ENCODE data around the gene UTS2B.

The UTS2B gene, protein sequence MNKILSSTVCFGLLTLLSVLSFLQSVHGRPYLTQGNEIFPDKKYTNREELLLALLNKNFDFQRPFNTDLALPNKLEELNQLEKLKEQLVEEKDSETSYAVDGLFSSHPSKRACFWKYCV

DNA sequence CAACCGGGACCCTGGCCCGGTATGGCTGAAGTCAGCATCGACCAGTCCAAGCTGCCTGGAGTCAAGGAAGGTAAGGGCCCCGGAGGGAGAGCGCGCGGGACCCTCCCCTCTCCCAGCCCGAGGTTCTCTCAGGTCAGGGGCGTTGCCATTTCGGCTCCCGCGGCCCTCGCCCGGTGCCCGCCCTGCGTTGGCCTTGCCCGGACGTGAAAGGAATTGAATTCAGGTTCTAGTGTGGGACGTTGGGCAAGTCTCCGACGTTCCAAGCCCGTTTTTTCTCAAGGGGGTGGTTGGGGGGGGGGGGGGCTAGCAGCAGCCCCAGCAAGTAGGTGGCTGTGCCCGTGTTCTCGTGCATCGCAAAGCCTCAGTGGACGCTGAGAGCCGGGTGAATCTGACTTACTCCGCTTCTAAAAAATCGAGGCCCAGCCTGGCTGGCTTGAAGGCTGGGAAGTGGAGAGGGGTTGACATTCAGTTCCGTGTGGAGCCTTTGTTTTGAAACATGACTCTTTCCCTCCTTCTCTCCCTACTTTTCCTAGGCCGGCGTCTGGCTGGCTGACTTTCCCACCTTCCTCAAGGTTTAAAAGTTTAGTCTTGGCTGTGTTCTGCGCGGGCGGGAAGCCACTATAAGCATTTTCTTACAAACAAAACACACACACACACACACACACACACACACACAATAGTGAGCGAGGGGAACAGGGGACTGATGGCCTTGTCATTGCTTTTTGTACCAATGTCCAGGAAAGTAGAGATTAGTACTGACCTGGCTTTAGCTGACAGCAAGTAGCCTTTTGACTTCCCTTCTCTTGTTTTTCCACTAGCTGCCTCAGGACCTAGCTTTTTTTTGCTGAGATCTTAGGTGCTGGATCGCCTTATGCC lies at the start of gene UTS2B:
TSS of gene UTS2B (minus strand) at position 873 of the 876 bp plus-strand sequence. CDS start 48,337 bp downstream, outside the sequence.
- DNase-seq (ENCODE audit: extremely low read depth in 1 of 2, low read depth in 1 of 2) = no peak

DNA sequence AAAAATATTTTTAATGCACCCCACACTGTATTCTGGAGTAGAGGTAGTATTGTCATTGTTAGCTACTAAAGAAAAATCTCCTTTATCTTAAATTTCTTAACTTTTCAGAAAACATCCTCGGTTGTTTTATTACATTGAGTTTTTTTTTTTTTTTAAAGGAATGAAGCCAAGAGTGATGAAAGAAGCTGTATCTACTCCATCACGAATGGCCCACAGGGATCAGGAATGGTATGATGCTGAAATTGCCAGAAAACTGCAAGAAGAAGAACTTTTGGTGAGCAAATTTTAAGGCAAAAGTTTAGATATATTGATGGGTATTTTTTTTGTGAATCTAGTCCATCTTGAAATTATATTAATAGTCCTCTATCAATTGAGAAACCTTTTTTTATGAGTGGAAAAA lies 49.7 kb upstream of the UTS2B start:
- no peak for DNase-seq (ENCODE audit: extremely low read depth in 1 of 2, low read depth in 1 of 2)

DNA sequence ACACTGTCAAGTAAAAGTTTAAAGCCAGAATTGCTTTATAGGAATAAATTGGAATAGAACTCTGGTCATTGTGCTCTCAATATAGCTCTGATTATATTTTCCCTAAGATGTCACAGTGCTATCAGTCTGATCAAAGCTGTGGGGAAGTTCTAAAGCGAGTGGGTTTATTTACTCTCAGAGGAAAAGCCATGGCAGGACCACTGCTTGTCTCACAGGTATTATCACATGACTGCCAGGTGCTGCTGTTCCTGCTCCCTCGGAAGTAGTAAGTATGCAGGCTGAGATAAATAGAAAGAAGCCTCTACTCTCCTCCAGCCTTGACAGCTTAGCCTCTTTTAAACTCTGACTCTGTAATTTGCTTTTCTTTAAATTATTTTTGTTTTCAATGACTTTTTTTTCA lies 49.1 kb upstream of the UTS2B start:
- DNase-seq (ENCODE audit: extremely low read depth in 1 of 2, low read depth in 1 of 2) = no peak

DNA sequence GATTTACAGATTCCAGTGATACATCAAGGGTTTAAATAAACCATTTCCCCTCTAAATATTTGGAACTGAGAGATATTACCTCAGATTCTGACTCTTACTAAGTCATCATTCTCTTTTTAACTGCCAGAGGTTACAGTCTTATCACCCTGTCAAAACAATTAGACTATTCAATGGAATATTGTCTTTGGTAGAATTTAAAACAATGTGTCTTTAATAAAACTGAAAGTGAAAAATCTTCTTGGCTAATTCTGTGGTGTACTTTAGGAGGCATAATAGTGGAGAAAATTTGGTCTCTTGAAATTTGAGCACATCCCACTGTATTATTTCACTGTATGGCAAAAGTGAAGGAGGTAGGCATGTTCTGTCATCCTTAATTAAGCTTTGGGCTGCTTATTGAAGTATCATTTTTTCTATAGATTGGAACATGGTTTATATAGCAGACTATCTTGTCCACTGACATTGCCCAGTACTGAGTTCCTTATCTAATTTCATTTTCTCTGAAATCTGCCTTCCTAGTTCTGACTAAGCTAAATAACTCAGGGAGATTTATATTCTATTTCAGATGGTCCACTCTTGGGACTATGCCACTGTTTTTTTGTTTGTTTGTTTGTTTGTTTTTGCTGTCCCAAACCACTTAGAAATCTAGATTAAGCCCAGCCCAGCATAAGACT lies 48.0 kb upstream of the UTS2B start:
- no peak for DNase-seq (ENCODE audit: extremely low read depth in 1 of 2, low read depth in 1 of 2)

DNA sequence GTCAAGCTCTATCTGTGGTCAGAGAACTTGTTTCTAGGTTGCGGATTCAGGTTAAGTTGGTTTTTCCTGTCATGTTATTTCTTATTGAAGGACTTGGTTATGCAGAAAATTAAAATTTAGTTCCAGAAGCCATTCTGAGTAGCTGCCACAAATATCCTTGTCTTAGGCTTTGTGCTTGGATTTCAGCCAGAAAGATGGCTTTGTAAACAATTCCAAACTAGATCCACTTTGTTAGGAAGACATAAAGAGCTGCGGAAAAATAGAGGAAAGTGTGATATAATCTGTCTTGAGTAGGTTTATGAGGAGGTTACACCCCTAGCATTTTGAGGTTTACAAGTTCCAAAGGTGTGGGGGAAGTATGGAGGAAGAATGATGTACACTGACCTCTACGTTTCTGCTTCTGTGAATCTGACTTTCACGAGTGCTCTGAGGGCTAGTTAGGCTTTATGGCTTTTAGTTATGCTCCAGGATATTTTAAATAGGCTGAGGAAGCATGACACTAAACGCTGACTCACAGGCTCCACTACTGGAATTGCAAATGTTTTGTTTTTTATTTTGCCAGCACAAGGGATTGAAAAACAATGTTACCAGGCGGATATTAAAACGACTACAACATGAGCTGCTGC lies 46.3 kb upstream of the UTS2B start:
- no peak for DNase-seq (ENCODE audit: extremely low read depth in 1 of 2, low read depth in 1 of 2)

DNA sequence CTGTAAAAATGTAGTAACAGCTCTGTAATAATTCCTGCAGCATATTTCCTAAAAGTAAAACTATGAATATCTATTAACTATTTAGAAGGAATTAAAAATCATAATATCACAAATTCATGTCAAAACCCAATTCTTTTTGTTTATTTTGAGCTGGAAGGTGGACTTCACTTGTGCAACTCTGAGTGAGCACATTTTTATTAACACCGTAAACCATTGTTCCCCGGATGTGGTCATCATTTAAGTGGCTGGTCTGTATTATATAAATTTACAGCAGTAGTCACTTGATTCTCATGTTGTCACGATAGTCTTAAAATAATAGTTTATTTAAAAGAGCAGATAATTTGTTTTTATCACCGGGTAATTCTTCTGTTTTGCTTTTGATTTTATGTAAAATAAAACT lies 43.0 kb upstream of the UTS2B start:
- DNase-seq (ENCODE audit: extremely low read depth in 1 of 2, low read depth in 1 of 2) = no peak

DNA sequence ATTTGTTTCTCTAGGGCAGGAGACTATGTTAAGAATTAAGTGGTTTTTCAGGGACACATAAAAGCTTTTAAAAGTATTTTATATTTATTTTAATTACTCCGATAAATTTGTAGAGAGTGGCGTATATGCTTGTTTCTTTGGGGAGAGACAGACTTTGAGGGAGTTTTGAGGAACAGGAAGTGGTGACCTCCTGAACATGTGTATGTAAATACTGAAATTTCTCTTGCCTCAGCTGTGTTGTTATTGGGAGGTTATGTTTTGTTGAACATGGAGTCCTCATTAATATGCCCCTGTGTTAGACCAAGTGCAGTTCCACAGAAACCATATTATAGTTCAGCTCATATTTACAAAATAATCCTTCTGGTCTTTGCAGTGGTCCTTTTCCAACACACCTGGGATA lies 41.8 kb upstream of the UTS2B start:
- DNase-seq (ENCODE audit: extremely low read depth in 1 of 2, low read depth in 1 of 2) = no peak

DNA sequence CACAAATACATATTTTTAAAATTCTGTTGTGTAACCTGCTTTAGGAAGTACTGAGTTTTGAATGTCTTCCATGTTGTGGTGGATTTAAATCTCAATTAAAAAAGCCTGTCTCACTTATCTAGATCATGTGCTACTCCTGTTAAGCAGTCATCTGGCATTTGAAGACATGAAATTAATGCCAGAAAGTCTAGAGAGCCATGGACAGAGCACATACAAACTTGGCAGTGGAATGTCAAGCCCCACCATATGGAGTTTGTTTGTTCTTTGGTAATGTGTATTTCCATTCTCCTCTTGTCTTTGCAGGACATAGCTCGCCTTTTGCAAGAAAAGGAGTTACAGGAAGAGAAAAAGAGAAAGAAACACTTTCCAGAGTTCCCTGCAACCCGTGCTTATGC lies 39.3 kb upstream of the UTS2B start:
- no peak for DNase-seq (ENCODE audit: extremely low read depth in 1 of 2, low read depth in 1 of 2)

DNA sequence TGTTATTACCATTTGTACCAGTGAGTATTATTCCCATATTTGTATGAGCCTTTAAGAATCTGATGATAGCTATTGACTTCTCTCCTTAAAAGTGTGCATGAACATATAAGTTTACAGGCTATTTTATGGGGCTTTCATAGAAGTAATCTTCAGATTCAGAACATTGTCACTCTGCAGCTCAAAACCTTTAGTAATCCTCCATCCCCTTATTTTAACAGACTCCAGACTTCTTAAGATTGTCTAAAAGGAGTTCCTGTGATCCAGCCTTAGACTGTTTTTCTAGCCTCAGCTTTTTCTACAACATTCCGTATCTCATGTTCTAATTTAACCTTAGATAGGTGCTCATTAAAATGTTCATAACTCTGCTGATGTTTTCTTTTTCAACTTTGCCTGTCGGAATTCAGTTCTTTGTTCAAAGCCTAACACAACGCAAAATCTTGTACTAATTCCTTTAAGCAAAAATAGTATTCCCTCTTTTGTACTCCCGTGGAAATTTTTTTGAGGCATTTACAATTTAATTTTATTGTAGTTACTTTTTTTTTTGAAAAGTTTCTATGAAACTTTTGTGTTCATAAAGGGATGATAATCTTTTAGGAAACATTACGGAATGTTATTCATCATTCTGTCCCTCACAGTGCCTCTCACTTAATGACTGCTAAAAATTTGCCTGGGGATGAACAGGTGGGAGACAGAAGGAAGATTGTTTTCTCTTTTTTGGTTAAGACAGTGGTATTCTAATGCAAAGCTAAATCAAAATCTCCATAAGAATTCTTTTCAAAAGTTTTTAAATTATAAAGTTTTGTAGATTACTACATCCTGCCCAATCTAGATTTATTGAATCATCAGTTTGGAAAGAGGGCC lies 38.7 kb upstream of the UTS2B start:
- no peak for DNase-seq (ENCODE audit: extremely low read depth in 1 of 2, low read depth in 1 of 2)

DNA sequence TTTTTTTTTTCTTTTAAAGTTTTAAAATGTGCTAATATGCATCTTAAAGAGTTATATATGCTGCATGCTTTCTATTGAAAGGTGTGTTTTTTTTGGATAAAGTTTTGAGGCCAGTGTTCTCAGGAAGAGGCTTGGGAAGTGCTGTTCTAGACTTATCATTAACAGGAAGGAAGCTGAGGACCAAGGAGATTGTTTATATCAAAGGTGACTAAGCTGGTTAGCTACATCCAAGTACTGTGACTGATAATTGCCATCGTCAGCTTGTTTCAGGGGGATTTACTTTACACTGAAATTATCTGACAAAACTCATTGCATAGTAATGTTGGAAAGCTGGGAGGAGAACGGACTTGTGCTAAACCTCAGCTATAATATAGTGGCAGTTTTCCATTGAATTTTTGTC lies 36.3 kb upstream of the UTS2B start:
- no peak for DNase-seq (ENCODE audit: extremely low read depth in 1 of 2, low read depth in 1 of 2)

DNA sequence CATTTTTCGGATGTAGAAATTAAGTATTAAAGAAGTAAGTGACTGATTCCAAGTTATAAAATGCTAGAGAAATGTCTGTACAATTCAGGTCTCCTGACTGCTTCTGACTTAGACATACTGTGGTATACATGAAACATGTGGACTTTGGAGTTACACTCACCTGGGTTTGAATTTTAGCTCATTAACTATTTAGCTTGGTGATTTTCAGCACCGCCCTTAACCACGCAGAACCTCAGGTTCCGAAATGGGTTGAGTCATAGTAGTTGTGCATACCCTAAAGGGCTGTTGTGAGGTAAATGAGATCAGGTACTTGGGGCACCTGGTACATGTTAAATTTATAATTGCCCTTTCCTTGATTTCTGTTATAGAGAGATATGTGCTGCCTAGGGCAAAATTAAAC lies 32.9 kb upstream of the UTS2B start:
- no peak for DNase-seq (ENCODE audit: extremely low read depth in 1 of 2, low read depth in 1 of 2)

DNA sequence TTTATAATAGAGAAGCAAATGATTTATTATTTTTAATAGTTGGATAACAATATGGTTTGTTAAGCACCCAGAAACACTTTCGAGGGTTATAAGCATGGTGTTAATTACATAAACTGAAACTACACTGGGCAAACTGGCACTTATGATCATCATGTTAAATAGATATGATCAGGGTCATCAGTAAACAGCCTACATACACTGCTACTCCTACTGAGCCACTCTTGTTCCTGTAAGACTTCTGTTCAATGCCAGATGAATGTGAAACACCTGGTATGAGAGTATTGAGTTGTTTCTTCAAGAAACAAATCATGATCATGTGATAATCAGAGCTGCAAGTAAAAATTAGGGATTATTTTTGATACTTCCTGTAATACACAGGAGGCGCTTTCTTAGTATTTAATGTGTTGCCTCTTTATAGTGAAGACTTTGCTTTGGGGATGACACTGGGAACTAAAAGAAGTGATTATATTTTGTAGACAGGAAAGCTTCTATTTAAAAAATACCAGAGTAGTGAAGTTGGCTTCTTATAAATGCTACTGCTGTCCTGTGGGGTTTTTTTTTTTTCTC lies 32.3 kb upstream of the UTS2B start:
- no peak for DNase-seq (ENCODE audit: extremely low read depth in 1 of 2, low read depth in 1 of 2)

DNA sequence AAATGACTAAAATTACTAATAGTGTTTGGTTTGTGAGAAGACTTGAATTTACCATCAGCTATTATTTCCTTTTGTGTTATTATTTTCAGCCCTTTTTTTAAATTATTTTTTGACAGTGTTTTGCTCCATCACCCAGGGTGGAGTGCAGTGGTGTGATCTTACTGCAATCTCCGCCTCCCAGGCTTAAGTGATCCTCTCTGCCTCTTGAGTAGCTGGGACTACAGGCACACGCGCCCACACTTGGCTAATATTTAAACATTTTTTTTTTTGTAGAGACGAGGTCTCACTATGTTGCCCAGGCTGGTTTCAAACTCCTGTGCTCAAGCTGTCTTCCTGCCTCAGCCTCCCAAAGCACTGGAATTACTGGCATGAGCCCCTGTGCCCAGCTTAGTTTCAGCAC lies 31.7 kb upstream of the UTS2B start:
- no peak for DNase-seq (ENCODE audit: extremely low read depth in 1 of 2, low read depth in 1 of 2)

DNA sequence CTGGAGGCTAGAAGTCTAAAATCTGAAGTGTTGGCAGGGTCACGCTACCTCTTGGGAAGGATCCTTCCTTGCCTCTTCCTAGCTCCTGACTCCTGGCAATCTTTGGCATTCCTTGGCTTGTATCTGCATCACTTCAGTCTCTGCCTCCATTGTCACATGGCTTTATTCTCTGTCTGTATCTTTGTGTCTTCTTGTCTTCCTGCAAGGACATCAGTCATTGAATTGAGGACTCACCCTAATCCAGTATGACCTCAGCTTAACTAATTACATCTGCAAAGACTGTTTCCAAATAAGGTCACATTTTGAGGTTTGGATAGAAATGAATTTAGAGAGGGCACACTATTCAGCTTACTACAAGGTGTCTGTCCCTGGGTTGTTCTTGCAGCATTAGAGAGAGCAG lies 31.1 kb upstream of the UTS2B start:
- no peak for DNase-seq (ENCODE audit: extremely low read depth in 1 of 2, low read depth in 1 of 2)

DNA sequence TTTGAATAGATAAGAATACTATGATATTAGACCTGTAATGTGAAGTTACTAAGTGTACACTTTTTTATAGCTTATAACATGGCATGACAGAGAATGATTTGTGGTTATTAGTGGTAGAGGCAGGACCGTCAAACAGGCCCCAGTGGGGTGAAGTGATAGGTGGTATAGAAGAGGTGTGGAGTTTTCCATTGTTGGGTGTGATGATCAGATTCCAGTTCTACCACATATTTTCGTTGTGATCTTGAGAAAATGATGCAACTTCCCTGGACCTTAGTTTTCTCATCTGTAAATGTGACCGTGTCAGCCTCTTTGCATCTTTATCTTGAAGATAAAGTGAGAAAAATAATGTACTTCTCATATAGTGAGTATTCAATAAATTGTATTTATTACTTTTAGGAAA lies 30.3 kb upstream of the UTS2B start:
- no peak for DNase-seq (ENCODE audit: extremely low read depth in 1 of 2, low read depth in 1 of 2)

DNA sequence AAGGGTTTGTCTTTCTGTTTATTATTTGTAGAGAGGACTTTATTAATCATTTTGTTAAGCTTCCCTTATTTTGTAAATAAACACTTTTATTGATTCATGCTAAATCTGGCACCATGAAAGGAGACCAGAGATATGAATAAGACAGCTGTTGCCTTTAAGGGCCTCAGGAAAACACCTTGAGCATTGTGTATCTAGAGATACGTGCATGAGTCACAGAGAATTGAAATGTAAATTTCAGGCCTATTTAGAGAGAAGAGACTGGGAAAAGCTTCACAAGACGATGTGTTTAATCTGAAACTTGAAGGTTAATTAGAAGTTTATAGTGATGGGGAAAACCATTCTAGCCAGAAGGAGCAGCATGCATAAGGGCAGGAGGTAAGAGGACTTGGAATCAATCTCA lies 28.6 kb upstream of the UTS2B start:
- DNase-seq (ENCODE audit: extremely low read depth in 1 of 2, low read depth in 1 of 2) = no peak

DNA sequence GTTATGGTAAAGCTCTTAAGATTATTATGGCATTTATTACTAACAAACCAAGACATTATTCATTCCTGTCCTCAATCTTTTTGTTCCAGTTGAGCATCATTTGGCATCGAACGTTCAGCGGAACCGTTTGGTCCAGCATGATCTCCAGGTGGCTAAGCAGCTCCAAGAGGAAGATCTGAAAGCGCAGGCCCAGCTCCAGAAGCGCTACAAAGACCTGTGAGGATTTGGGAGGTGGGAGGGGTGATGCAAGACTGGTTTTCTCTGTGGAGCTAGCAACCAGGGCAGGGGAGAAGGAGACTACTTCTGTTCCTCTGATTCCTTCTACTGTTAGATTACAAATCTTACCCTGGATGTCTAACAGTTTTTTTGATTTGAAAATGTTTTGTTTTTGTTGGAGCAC lies 27.6 kb upstream of the UTS2B start:
- DNase-seq (ENCODE audit: extremely low read depth in 1 of 2, low read depth in 1 of 2) = no peak

DNA sequence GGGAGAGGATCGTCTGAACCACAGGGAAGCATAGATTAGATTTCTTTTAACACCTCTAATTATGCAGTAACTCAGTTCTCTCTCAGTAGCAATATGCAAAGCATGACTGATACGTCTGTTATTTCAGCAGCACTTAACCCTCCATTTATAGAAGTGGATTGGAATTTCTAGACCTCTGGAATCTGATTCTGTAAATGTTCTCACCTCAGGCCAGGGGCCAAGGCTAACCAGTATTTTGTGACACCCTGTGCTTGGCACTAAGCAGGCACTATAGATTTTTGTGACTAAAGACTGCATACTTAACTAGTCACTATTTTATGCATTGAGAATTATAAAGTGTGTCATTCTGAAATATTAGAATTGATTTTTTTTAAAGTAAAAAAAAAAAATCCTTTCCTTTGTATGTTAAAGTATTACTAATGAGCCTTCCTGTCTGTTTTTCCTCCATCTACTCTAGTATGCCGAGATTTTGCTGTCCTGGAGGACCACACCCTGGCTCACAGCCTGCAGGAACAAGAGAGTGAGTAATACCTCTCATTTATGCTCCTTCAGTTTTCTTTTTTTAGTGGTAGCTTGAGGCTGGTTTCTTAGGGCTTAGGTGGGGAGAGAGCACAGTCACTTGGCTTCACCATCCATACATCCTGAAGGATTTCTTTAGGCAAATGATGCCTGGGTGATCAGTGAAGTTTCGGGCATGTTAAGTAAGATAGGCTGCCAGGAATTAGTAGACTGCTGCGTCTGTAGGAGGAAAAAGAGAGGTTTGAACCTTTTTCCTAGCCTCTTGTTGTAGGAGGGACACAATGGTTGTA lies 26.5 kb upstream of the UTS2B start:
- DNase-seq (ENCODE audit: extremely low read depth in 1 of 2, low read depth in 1 of 2) = no peak

DNA sequence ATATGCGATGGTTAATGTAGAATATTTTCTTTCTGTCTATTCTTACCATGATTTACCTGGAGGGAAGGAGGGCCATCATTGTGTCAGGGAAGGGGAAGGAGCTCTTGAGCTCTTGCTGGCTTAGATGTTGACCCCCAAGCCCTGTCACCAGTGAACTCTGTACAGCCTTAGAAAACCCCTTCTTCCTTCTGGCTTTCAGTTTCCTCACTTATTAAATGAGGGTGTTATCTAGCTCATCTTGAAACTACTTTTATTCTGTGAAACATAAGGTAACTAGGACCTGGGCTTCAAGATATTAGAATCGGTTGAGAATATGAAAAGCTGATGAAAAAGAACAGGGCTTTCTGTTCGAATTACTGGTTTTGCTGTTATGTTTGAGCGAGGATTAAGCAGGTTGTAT lies 25.1 kb upstream of the UTS2B start:
- DNase-seq (ENCODE audit: extremely low read depth in 1 of 2, low read depth in 1 of 2) = no peak

Data from stimulated activated CD8-positive, alpha-beta memory T cell treated with anti-CD3 and anti-CD28 coated beads, Interleukin-7, amount 100 ng/mL, for 48 hours (primary cell).